ENCODE data around the gene CCDC24.

DNA sequence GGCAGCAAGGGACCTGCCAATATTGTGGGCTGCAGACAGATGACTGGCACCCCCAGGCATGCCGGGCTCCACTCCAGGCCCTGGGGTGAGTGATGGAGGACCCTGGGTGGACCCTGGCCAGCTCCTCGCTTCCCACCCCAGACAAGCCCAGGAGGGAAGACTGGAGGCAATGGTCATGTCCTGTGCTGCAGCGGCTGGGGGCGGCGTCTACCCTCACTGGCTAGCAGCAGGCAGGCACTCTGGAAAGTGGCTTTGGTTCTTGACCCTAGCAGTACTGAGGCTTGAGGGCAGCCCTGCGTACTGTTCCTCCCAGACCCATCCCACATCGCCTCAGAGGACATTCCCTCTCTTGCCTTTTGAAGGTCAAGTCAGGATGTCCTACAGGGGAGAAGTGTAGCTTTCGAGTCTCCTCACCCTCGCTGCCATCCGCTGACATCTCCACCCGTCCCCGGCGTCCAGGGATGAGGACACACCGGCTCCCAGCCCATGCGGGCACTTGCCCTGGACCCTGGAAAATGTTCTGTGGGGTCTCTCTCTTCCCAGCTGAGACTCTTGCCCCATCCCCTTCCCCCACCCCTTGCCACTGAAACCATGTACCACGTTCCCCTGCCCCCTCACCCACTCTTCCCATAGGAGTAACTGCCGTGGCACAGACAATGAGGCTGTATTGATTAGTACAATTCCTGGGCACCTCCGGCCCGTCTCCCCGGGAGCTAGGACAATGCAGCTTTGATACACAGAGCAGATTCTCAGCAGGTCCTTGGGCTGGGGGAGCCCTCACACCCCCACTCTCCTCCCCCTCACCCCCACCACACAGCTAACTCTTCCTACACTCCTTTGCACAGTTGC lies 24.9 kb downstream of the CCDC24 start:
- TF ChIP-seq, protein P1, sequence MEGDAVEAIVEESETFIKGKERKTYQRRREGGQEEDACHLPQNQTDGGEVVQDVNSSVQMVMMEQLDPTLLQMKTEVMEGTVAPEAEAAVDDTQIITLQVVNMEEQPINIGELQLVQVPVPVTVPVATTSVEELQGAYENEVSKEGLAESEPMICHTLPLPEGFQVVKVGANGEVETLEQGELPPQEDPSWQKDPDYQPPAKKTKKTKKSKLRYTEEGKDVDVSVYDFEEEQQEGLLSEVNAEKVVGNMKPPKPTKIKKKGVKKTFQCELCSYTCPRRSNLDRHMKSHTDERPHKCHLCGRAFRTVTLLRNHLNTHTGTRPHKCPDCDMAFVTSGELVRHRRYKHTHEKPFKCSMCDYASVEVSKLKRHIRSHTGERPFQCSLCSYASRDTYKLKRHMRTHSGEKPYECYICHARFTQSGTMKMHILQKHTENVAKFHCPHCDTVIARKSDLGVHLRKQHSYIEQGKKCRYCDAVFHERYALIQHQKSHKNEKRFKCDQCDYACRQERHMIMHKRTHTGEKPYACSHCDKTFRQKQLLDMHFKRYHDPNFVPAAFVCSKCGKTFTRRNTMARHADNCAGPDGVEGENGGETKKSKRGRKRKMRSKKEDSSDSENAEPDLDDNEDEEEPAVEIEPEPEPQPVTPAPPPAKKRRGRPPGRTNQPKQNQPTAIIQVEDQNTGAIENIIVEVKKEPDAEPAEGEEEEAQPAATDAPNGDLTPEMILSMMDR (conservative IDR thresholded peaks at IDR 0.05 in 1 of 2, IDR thresholded peaks at IDR 0.05 in 1 of 2; ENCODE audit: extremely low read depth in 1 of 2, insufficient read depth in 1 of 2, low read depth in 1 of 2, low read length in 2 of 2) = no peak
- no peak for TF ChIP-seq EZH2 (IDR thresholded peaks at IDR 0.05; ENCODE audit: borderline replicate concordance, low read length)

Data from mammary epithelial cell (primary cell).